ENCODE data around the gene CORO7.

Gene CORO7

DNA sequence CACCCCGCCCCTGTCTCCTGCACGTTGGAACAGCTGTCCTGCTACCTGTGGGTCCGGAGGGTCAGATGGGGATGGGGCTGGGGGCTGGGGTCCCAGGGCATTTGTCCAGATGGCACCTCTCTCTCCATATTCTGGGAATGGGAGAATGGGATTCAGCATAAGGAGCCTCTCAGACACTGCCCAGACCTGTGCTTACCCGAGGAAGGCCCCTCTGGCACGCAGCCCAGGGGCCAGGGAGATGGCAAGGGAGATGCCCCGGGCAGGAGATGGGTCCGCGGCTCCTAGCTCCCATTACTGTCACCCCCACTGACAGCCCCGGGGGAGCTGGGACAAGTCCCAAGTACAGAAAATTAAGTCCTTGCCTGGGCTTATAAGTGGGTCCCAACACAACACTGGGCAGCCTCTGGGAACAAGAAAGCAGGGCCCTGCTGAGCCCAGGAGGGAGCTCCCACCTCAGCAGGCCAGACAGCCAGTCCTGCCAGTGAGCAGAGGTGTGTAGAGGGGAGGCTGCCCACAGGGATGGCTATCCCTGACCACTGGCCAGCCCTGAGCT is 43.0 kb downstream of the CORO7 start:
- no peaks in the 10 kb centered on the region for H3K27me3 ChIP-seq (ENCODE audit: insufficient read depth, low read length, poor library complexity)
- H3K27ac ChIP-seq (ENCODE audit: low read length) = no peak overlapping the region
- ATAC-seq (ENCODE audit: insufficient read depth, low read depth) (0 out of 3 replicates have a peak, but pooled peaks have one; percentile 20), DNase-seq (no peak)
- H3K4me3 ChIP-seq (ENCODE audit: low read depth in 1 of 2, low read length in 2 of 2) = no peak overlapping the region
- no peaks in the 10 kb centered on the region for H3K79me2 ChIP-seq (ENCODE audit: insufficient read depth, low read length)
- H4K20me1 ChIP-seq (ENCODE audit: insufficient read depth, low read length) = peaks cover 50% of the 10 kb centered on the region
- H3K4me2 ChIP-seq (ENCODE audit: insufficient read depth, low read length) = no peak overlapping the region
- no peak for TF ChIP-seq EZH2 (IDR thresholded peaks at IDR 0.05; ENCODE audit: borderline replicate concordance, low read depth, low read length, severe bottlenecking)
- no peak for TF ChIP-seq CTCF (IDR thresholded peaks at IDR 0.05; ENCODE audit: borderline replicate concordance, extremely low read depth, low read length, poor library complexity, severe bottlenecking)
- H3K9me3 ChIP-seq (ENCODE audit: insufficient read depth, low read length, severe bottlenecking) = no peaks in the 10 kb centered on the region
- H3K4me1 ChIP-seq (ENCODE audit: insufficient read depth, low read length) = no peaks in the 10 kb centered on the region
- H3K36me3 ChIP-seq (ENCODE audit: insufficient read depth, low read length) = peaks cover 3% of the 10 kb centered on the region; the same call in 1 of the 2 replicates
- H3K9ac ChIP-seq (ENCODE audit: low read depth, low read length) = no peak overlapping the region
- H2AFZ ChIP-seq (ENCODE audit: low read depth, low read length) = no peak overlapping the region

- Histone ChIP-seq H3K79me2 (ENCODE audit: insufficient read depth, low read length) (no peaks in the 10 kb centered on the region), H3K9me3 (ENCODE audit: insufficient read depth, low read length, severe bottlenecking) (no peaks in the 10 kb centered on the region), H3K4me3 (ENCODE audit: low read depth in 1 of 2, low read length in 2 of 2) (no peak overlapping the region), H3K9ac (ENCODE audit: low read depth, low read length) (no peak overlapping the region), H2AFZ (ENCODE audit: low read depth, low read length) (no peak overlapping the region), H3K27me3 (ENCODE audit: insufficient read depth, low read length, poor library complexity) (no peaks in the 10 kb centered on the region), H4K20me1 (ENCODE audit: insufficient read depth, low read length) (peaks cover 43% of the 10 kb centered on the region), H3K4me1 (ENCODE audit: insufficient read depth, low read length) (no peaks in the 10 kb centered on the region), H3K27ac (ENCODE audit: low read length) (no peak overlapping the region; the same call in 1 of the 2 replicates), H3K36me3 (ENCODE audit: insufficient read depth, low read length) (peaks cover 3% of the 10 kb centered on the region; the same call in 1 of the 2 replicates), H3K4me2 (ENCODE audit: insufficient read depth, low read length) (no peak overlapping the region)
- ATAC-seq (ENCODE audit: insufficient read depth, low read depth) (no peak), DNase-seq (no peak)
- TF ChIP-seq CTCF (IDR thresholded peaks at IDR 0.05; ENCODE audit: borderline replicate concordance, extremely low read depth, low read length, poor library complexity, severe bottlenecking) (no peak), EZH2 (IDR thresholded peaks at IDR 0.05; ENCODE audit: borderline replicate concordance, low read depth, low read length, severe bottlenecking) (no peak)
Measured at GRCh38 chr16:4372578-4373355, 43.6 kb downstream of the CORO7 start.

DNA sequence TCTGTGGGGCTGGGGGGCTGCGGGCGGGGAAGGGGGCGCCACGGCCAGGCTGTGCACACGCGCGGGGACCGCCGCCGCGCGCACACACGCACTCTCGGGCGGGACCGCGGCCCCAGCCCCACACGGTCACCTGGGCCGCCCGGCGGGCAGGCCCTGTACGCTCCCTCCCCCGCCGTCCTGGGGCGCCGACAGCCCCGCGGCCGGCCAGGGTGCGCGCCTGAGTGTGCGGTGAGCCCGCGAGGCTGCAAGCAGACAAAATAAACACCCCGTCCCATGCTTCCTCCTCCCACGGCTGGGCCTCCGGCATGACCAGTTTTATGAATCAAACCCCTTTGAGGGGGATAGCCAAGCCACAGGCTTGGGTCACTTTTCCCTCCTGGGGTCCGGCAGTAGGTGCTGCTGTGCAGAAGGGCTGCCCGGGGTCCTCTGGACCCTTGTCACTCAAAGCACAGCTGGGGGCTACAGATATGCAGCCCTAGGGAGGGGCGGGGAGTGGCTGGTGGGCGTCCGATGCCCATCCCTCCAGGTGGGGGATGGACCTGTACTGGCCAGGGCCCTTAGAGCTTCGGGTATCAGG is 44.3 kb downstream of the CORO7 start:
- H3K27me3 ChIP-seq (ENCODE audit: insufficient read depth, low read length, poor library complexity) = no peaks in the 10 kb centered on the region
- H3K79me2 ChIP-seq (ENCODE audit: insufficient read depth, low read length) = no peaks in the 10 kb centered on the region
- H3K4me3 ChIP-seq (ENCODE audit: low read depth in 1 of 2, low read length in 2 of 2) = no peak overlapping the region
- no peak overlapping the region for H3K27ac ChIP-seq (ENCODE audit: low read length)
- H4K20me1 ChIP-seq (ENCODE audit: insufficient read depth, low read length) = peaks cover 46% of the 10 kb centered on the region
- no peaks in the 10 kb centered on the region for H3K4me1 ChIP-seq (ENCODE audit: insufficient read depth, low read length)
- ATAC-seq (ENCODE audit: insufficient read depth, low read depth) = no peak
- DNase-seq = no peak
- H2AFZ ChIP-seq (ENCODE audit: low read depth, low read length) = no peak overlapping the region
- no peak overlapping the region for H3K4me2 ChIP-seq (ENCODE audit: insufficient read depth, low read length)
- H3K9ac ChIP-seq (ENCODE audit: low read depth, low read length) = no peak overlapping the region
- TF ChIP-seq EZH2 (IDR thresholded peaks at IDR 0.05; ENCODE audit: borderline replicate concordance, low read depth, low read length, severe bottlenecking) = no peak
- TF ChIP-seq CTCF (IDR thresholded peaks at IDR 0.05; ENCODE audit: borderline replicate concordance, extremely low read depth, low read length, poor library complexity, severe bottlenecking) = no peak
- no peaks in the 10 kb centered on the region for H3K9me3 ChIP-seq (ENCODE audit: insufficient read depth, low read length, severe bottlenecking)
- peaks cover 10% of the 10 kb centered on the region for H3K36me3 ChIP-seq (ENCODE audit: insufficient read depth, low read length)
